GM10248 (cell line): ENCODE data around the gene MRGPRX2.

Experiments
- CTCF ChIA-PET: fragments of 300-600 bp; sonication (Branson Sonifier 250); formaldehyde crosslinking; extraction: SDS; loops from one replicate; lab custom pipeline; 2021; ENCODE audit warnings: antibody characterized with exemption; lab: Yijun Ruan, JAX
- POLR2A ChIA-PET: fragments of 350-650 bp; sonication (Branson Sonifier 250); formaldehyde crosslinking; extraction: SDS; loops from one replicate; lab custom pipeline; 2020; ENCODE audit warnings: antibody characterized with exemption; lab: Yijun Ruan, JAX
- DNase-seq: peaks from one replicate; pipeline ENCODE4 v3.0.0; 2012; ENCODE audit errors: extremely low spot score
- TF ChIP-seq, protein P1 (sequence below): IDR thresholded peaks from 2 replicates; pipeline ENCODE4 v1.5.1; 2012; ENCODE audit warnings: mild to moderate bottlenecking, low read depth; ENCODE audit errors: extremely low read depth, missing control alignments, control extremely low read depth

Gene MRGPRX2

GRCh38 chr11:19100885-19101284 lies 40.4 kb upstream of the MRGPRX2 start:
- no peak for DNase-seq
- TF ChIP-seq, protein P1, sequence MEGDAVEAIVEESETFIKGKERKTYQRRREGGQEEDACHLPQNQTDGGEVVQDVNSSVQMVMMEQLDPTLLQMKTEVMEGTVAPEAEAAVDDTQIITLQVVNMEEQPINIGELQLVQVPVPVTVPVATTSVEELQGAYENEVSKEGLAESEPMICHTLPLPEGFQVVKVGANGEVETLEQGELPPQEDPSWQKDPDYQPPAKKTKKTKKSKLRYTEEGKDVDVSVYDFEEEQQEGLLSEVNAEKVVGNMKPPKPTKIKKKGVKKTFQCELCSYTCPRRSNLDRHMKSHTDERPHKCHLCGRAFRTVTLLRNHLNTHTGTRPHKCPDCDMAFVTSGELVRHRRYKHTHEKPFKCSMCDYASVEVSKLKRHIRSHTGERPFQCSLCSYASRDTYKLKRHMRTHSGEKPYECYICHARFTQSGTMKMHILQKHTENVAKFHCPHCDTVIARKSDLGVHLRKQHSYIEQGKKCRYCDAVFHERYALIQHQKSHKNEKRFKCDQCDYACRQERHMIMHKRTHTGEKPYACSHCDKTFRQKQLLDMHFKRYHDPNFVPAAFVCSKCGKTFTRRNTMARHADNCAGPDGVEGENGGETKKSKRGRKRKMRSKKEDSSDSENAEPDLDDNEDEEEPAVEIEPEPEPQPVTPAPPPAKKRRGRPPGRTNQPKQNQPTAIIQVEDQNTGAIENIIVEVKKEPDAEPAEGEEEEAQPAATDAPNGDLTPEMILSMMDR, result no peak
- ChIA-PET POLR2A (no interaction called here), CTCF (interaction anchor here (0.7 to 1.8 kb wide), 4 partner anchors 10 to 30 kb away, joined by 3 to 7 read pairs (median 4); no protein-coding TSS in a partner anchor)

DNA sequence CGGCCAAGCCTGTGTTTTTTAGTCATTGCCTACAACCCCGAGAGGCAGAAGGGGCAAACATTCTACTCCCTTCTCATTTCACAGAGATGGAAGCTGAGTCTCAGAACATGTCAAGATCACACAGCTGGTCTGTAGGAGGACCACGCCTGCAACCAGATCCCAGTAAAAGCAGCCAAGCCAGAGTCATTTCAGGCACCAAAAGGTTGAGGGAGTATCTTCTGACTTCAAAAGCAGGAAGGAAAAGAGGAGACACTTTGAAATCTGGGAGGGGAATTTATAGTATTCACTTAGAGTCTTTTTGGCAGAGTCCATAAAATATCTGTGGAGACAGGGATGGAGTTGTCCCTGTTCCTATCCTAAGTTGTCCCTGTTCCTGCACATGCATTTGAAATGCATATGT lies 38.6 kb upstream of the MRGPRX2 start:
- TF ChIP-seq, protein P1, result no peak
- ChIA-PET CTCF (no interaction called here), POLR2A (no interaction called here)
- DNase-seq, result no peak

DNA sequence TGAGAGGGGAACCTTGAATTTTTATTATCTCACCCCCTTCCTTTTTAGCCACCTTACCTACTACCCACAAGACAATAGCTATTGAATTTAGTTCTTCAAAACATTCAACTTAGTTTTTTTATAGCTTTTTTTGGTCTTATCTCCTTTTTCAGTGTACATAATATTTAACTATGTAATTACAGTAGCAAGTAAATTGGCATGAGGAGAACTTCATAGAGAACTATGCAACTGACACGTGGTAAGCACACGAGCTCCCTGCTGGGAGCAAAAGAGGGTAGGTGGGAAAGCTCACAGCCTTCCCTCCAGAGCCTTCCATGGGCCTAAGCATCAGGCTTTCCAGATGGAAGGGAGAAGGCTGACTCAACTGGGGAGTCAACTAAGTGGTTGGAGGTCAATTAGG lies 34.3 kb upstream of the MRGPRX2 start:
- ChIA-PET POLR2A (no interaction called here), CTCF (no interaction called here)
- DNase-seq, result no peak
- TF ChIP-seq, protein P1, result no peak

GRCh38 chr11:19093976-19094375 lies 33.5 kb upstream of the MRGPRX2 start:
- ChIA-PET POLR2A (no interaction called here), CTCF (interaction anchor here (0.9 kb wide), 1 partner anchor 17 kb away, joined by 4 read pairs; no protein-coding TSS in a partner anchor)
- DNase-seq, result no peak
- TF ChIP-seq, protein P1, result no peak

DNA sequence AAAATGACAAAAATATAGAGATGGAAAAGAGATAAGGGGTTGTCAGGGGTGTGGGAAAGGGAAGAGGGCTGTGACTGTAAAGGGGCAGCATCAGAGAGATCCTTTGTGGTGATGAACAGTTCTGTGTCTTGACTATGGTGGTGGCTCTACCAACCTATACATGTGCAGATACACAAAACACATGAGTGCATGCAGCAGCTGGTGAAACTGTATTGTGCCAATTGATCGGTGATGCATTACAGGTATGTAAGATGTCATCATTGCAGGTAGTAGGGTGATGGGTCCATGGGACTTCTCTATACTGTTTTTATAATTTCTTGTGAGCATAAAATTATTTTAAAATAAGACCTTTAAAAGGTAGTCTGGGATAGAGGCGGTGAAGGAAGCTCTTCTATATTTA lies 32.3 kb upstream of the MRGPRX2 start:
- ChIA-PET CTCF (interaction anchor here (0.6 to 1.0 kb wide), 3 partner anchors 10 to 461 kb away, joined by 3 to 4 read pairs (median 3); no protein-coding TSS in a partner anchor), POLR2A (no interaction called here)
- TF ChIP-seq, protein P1, result no peak
- no peak for DNase-seq

DNA sequence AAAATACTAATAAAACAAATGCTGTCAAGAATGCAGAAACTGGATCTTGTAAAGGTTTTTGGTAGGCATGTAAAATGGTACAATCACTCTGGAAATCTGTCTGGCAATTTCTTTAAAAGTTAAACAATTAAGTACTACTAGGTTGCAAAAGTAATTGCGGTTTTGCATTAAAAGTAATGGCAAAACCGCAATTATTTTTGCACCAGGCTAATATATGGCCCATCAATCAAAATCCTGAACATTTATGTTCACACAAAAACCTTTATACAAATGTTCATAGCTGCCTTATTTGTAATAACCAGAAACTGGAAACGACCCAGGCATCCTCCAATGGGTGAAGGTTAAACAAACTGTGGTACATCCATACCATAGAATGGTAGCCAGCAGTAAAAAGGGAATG lies 31.8 kb upstream of the MRGPRX2 start:
- TF ChIP-seq, protein P1, result no peak
- CTCF ChIA-PET, result interaction anchor here (0.6 to 1.0 kb wide), 2 partner anchors 10 to 461 kb away, joined by 3 read pairs; no protein-coding TSS in a partner anchor
- POLR2A ChIA-PET, result no interaction called here
- DNase-seq, result no peak
